SK-N-SH (cell line): ENCODE results near the gene SLC26A11. TPM values are rescaled to one million over a fixed set of nuclear protein-coding genes. Genes with fewer than 3 reads are reported as not detected.

Source experiments
- CTCF ChIA-PET: fragments of 300-600, 350-600 bp; formaldehyde crosslinking; extraction: SDS; loops from one replicate; lab custom pipeline; 2021; lab: Yijun Ruan, JAX
- POLR2A ChIA-PET: fragments of 350-600 bp; sonication (Branson Sonifier 250); formaldehyde crosslinking; extraction: SDS; loops from one replicate; lab custom pipeline; 2020; ENCODE audit warnings: antibody characterized with exemption, inconsistent platforms; lab: Yijun Ruan, JAX
- DNase-seq: peaks from one replicate; pipeline ENCODE4 v3.0.0; 2012
- H2AFZ ChIP-seq: fragments of 200-600 bp; sonication (generic); 2 replicates; pipeline ENCODE4 v1.8.1; 2016; ENCODE audit warnings: antibody characterized with exemption, mild to moderate bottlenecking, low read depth
- H3F3A ChIP-seq: fragments of 200-600 bp; sonication (generic); replicated peaks from 2 replicates; pipeline ENCODE3; 2016; ENCODE audit warnings: antibody characterized with exemption, mild to moderate bottlenecking; ENCODE audit not compliant: insufficient read depth
- H3K27ac ChIP-seq, 2 experiments: fragments of 200-500 bp in 1 of 2; fragments of 200-600 bp in 1 of 2; sonication (Bioruptor generic) in 1 of 2; sonication (generic), shearing (Covaris generic) in 1 of 2; 2 replicates each; pipeline versions ENCODE4 v1.5.1 to v1.6.1; 2014 to 2016; ENCODE audit warnings: low read depth in 2 of 2, inconsistent platforms in 1 of 2, low read length in 1 of 2, mild to moderate bottlenecking in 1 of 2, mixed read lengths in 1 of 2
- H3K27me3 ChIP-seq: fragments of 200-600 bp; sonication (generic), shearing (Covaris generic); 2 replicates; pipeline ENCODE4 v1.6.1; 2016; ENCODE audit warnings: mixed run types; ENCODE audit not compliant: insufficient read depth
- H3K36me3 ChIP-seq, 2 experiments: fragments of 200-500 bp in 1 of 2; fragments of 200-600 bp in 1 of 2; sonication (Bioruptor generic) in 1 of 2; sonication (generic) in 1 of 2; replicated peaks in 1 of 2; 2 replicates each; pipeline versions ENCODE3 to v1.5.1; 2014 to 2016; ENCODE audit warnings: low read length in 1 of 2, mild to moderate bottlenecking in 1 of 2; ENCODE audit not compliant: insufficient read depth in 2 of 2, control insufficient read depth in 1 of 2
- H3K4me1 ChIP-seq, 2 experiments: fragments of 200-500 bp in 1 of 2; fragments of 200-600 bp in 1 of 2; sonication (Bioruptor generic) in 1 of 2; sonication (generic), shearing (Covaris generic) in 1 of 2; 2 replicates each; pipeline versions ENCODE4 v1.5.1 to v1.6.1; 2014 to 2016; ENCODE audit warnings: low read depth in 1 of 2, low read length in 1 of 2, mixed run types in 1 of 2; ENCODE audit not compliant: insufficient read depth in 2 of 2, control insufficient read depth in 1 of 2
- H3K4me2 ChIP-seq: fragments of 200-600 bp; sonication (generic), shearing (Covaris generic); 2 replicates; pipeline ENCODE4 v1.6.1; 2017; ENCODE audit warnings: mixed run types
- H3K4me3 ChIP-seq, 2 experiments: fragments of 200-500 bp in 1 of 2; fragments of 200-600 bp in 1 of 2; sonication (Bioruptor generic) in 1 of 2; sonication (generic), shearing (Covaris generic) in 1 of 2; 2 replicates each; pipeline versions ENCODE4 v1.5.1 to v1.8.1; 2014 to 2016; ENCODE audit warnings: low read depth in 2 of 2, inconsistent platforms in 1 of 2, low read length in 1 of 2, mild to moderate bottlenecking in 1 of 2, mixed read lengths in 1 of 2, moderate library complexity in 1 of 2
- H3K79me2 ChIP-seq: fragments of 200-600 bp; sonication (generic); 2 replicates; pipeline ENCODE4 v1.8.1; 2017; ENCODE audit warnings: mild to moderate bottlenecking; ENCODE audit not compliant: insufficient read depth
- H3K9ac ChIP-seq: fragments of 200-600 bp; sonication (generic); 2 replicates; pipeline ENCODE4 v1.6.1; 2017; ENCODE audit warnings: mixed run types
- H3K9me2 ChIP-seq: fragments of 200-600 bp; sonication (generic); 2 replicates; pipeline ENCODE4 v1.6.1; 2017; ENCODE audit warnings: mixed run types
- H3K9me3 ChIP-seq: fragments of 200-600 bp; sonication (generic); 2 replicates; pipeline ENCODE4 v1.6.1; 2017; ENCODE audit warnings: mixed run types, mild to moderate bottlenecking, moderate library complexity
- H4K20me1 ChIP-seq: fragments of 200-600 bp; sonication (generic); 2 replicates; pipeline ENCODE4 v1.6.1; 2017; ENCODE audit warnings: mild to moderate bottlenecking, mixed run types; ENCODE audit not compliant: insufficient read depth
- CHD2 ChIP-seq: fragments of 150-350 bp; IDR thresholded peaks from 2 replicates; pipeline ENCODE4 v1.6.1; 2018; ENCODE audit warnings: low read length; ENCODE audit not compliant: partially characterized antibody
- ELF1 ChIP-seq: IDR thresholded peaks from 2 replicates; pipeline ENCODE4 v1.4.0; 2012
- FOXJ3 ChIP-seq: sonication (generic); formaldehyde crosslinking; IDR thresholded peaks from 2 replicates; pipeline ENCODE4 v1.5.1; 2020; ENCODE audit warnings: mild to moderate bottlenecking, missing genetic modification reagents
- MXI1 ChIP-seq: IDR thresholded peaks from 2 replicates; pipeline ENCODE4 v1.6.1; 2012; ENCODE audit warnings: mild to moderate bottlenecking, low read depth, low read length, improper control_type of control experiment
- NRF1 ChIP-seq: IDR thresholded peaks from 2 replicates; pipeline ENCODE4 v1.6.1; 2012; ENCODE audit warnings: low read depth, mild to moderate bottlenecking, low read length
- POLR2AphosphoS5 ChIP-seq: IDR thresholded peaks from 2 replicates; pipeline ENCODE4 v1.6.1; 2012; ENCODE audit warnings: low read depth, low read length
- RAD21 ChIP-seq: IDR thresholded peaks from 2 replicates; pipeline ENCODE4 v1.6.1; 2012; ENCODE audit warnings: mild to moderate bottlenecking, low read length
- RCOR1 ChIP-seq: fragments of 150-350 bp; IDR thresholded peaks from 2 replicates; pipeline ENCODE4 v1.6.1; 2017; ENCODE audit warnings: antibody characterized with exemption, low read length
- RFX5 ChIP-seq: IDR thresholded peaks from 2 replicates; pipeline ENCODE4 v1.6.1; 2012; ENCODE audit warnings: mild to moderate bottlenecking, improper control_type of control experiment, low read length
- RXRA ChIP-seq: IDR thresholded peaks from 2 replicates; pipeline ENCODE4 v1.4.0; 2012; ENCODE audit warnings: low read depth, mild to moderate bottlenecking, borderline replicate concordance
- SIN3A ChIP-seq: IDR thresholded peaks from 2 replicates; pipeline ENCODE4 v1.6.1; 2012; ENCODE audit warnings: low read depth, mild to moderate bottlenecking, low read length, moderate library complexity, borderline replicate concordance
- TCF12 ChIP-seq: IDR thresholded peaks from 2 replicates; pipeline ENCODE4 v1.4.0; 2012
- WGBS: methylation state at CpG from one replicate; pipeline ENCODE4 v1.1.6; 2017; ENCODE audit warnings: low lambda C conversion rate; 5-methylcytosine and 5-hydroxymethylcytosine counted together
- polyA plus RNA-seq, 3 experiments: library from polyadenylated mRNA; depleted of rRNA; stranded (reverse); fragments of >200 nt; gene quantifications; 2 replicates each; pipeline ENCODE4 v1.2.3, GENCODE V29; 2012
- TF ChIP-seq, protein P1 (sequence below): fragments of 200-600 bp; sonication (generic); IDR thresholded peaks from 2 replicates; pipeline ENCODE4 v1.6.1; 2017; ENCODE audit warnings: antibody characterized with exemption, mild to moderate bottlenecking, moderate library complexity
- TF ChIP-seq, protein P2 (sequence below): IDR thresholded peaks from 2 replicates; pipeline ENCODE4 v1.6.1; 2012; ENCODE audit warnings: mild to moderate bottlenecking, low read depth, low read length, moderate library complexity
- TF ChIP-seq, protein P3 (sequence below): IDR thresholded peaks from 2 replicates; pipeline ENCODE4 v1.4.0; 2012; ENCODE audit warnings: low read depth

Gene SLC26A11
- polyA plus RNA-seq, 1 of the 3 experiments (the other 2 are of a cell fraction), result 35.9 TPM

DNA sequence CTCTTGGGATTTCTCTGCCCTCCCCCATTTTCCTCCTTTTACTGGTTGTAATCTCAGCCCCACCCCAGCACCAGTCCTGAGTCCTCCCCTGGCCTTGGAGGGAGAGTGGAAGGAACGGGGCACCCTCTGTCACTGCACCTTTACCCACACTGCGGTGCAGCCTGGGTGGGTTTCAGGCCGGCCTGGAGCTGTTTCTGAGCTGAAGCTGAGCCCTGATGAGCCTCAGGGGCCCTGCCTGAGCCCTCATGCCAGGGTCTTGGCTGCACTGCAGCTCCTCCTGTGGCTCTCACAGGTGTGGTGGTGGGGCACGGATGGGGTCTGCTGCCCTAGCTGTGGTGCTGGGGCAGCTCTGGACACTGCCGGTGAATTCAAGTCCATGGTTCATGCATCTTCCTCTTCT is 74.9 kb downstream of the SLC26A11 start:
- Histone ChIP-seq H3K9me3 (no peaks in the 10 kb centered on the region), H3K27ac (no peak overlapping the region), H4K20me1 (no peaks in the 10 kb centered on the region), H3K4me3 (no peak overlapping the region), H3K4me1 (no peaks in the 10 kb centered on the region), H3K27me3 (no peaks in the 10 kb centered on the region), H3K9me2 (no peaks in the 10 kb centered on the region), H3K36me3 (peaks cover 68 to 79% of the 10 kb centered on the region in 2 experiments), H3K9ac (no peak overlapping the region), H3F3A (no peaks in the 10 kb centered on the region), H3K4me2 (no peak overlapping the region), H3K79me2 (peaks cover 9% of the 10 kb centered on the region; the same call in 1 of the 2 replicates), H2AFZ (no peak overlapping the region)
- DNase-seq, result no peak
- ChIA-PET POLR2A (no interaction called here), CTCF (interaction anchor here (1.0 kb wide), 1 partner anchor 16 kb away, joined by 3 read pairs; no protein-coding TSS in a partner anchor)
- 98% methylated on average over 5 of the region's 5 CpGs for WGBS
- TF ChIP-seq, protein P1, sequence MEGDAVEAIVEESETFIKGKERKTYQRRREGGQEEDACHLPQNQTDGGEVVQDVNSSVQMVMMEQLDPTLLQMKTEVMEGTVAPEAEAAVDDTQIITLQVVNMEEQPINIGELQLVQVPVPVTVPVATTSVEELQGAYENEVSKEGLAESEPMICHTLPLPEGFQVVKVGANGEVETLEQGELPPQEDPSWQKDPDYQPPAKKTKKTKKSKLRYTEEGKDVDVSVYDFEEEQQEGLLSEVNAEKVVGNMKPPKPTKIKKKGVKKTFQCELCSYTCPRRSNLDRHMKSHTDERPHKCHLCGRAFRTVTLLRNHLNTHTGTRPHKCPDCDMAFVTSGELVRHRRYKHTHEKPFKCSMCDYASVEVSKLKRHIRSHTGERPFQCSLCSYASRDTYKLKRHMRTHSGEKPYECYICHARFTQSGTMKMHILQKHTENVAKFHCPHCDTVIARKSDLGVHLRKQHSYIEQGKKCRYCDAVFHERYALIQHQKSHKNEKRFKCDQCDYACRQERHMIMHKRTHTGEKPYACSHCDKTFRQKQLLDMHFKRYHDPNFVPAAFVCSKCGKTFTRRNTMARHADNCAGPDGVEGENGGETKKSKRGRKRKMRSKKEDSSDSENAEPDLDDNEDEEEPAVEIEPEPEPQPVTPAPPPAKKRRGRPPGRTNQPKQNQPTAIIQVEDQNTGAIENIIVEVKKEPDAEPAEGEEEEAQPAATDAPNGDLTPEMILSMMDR, result no peak
- TF ChIP-seq SIN3A (no peak), RCOR1 (no peak), POLR2AphosphoS5 (no peak), RAD21 (no peak), RFX5 (no peak), CHD2 (no peak), NRF1 (no peak), FOXJ3 (CRISPR knock-in tag) (no peak), TCF12 (no peak), RXRA (no peak)
- TF ChIP-seq, protein P2, sequence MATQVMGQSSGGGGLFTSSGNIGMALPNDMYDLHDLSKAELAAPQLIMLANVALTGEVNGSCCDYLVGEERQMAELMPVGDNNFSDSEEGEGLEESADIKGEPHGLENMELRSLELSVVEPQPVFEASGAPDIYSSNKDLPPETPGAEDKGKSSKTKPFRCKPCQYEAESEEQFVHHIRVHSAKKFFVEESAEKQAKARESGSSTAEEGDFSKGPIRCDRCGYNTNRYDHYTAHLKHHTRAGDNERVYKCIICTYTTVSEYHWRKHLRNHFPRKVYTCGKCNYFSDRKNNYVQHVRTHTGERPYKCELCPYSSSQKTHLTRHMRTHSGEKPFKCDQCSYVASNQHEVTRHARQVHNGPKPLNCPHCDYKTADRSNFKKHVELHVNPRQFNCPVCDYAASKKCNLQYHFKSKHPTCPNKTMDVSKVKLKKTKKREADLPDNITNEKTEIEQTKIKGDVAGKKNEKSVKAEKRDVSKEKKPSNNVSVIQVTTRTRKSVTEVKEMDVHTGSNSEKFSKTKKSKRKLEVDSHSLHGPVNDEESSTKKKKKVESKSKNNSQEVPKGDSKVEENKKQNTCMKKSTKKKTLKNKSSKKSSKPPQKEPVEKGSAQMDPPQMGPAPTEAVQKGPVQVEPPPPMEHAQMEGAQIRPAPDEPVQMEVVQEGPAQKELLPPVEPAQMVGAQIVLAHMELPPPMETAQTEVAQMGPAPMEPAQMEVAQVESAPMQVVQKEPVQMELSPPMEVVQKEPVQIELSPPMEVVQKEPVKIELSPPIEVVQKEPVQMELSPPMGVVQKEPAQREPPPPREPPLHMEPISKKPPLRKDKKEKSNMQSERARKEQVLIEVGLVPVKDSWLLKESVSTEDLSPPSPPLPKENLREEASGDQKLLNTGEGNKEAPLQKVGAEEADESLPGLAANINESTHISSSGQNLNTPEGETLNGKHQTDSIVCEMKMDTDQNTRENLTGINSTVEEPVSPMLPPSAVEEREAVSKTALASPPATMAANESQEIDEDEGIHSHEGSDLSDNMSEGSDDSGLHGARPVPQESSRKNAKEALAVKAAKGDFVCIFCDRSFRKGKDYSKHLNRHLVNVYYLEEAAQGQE, result no peak
- TF ChIP-seq, protein P3, sequence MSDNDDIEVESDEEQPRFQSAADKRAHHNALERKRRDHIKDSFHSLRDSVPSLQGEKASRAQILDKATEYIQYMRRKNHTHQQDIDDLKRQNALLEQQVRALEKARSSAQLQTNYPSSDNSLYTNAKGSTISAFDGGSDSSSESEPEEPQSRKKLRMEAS, result no peak

DNA sequence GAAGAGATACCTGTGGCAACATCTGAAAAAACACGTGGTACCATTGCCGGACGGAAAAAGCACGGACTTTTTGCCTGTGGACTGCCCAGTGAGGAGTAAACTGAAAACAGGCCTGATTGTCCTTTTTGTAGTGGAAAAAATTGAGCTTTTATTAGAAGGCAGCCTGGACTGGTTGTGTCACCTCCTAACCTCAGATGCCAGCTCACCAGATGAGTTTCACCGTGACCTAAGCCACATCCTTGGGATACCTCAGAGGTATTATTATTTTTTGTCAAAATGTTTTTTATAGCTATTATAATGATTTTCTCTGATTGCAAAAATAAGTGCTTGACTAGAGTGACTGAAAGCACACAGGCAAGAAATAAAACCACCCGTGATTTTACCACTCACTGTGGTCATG is 75.3 kb downstream of the SLC26A11 start:
- peaks cover 68 to 79% of the 10 kb centered on the region in 2 experiments for H3K36me3 ChIP-seq
- CTCF ChIA-PET, result interaction anchor here (1.0 kb wide), 1 partner anchor 17 kb away, joined by 3 read pairs; no protein-coding TSS in a partner anchor

More for the DNA sequence above, 75.3 kb downstream of the SLC26A11 start:
- Histone ChIP-seq H3K9ac (no peak overlapping the region), H3F3A (no peaks in the 10 kb centered on the region), H3K27ac (no peak overlapping the region), H3K79me2 (peaks cover 9% of the 10 kb centered on the region; the same call in 1 of the 2 replicates), H3K4me3 (no peak overlapping the region), H3K9me2 (no peaks in the 10 kb centered on the region), H3K9me3 (no peaks in the 10 kb centered on the region), H2AFZ (no peak overlapping the region), H4K20me1 (no peaks in the 10 kb centered on the region), H3K4me2 (no peak overlapping the region), H3K27me3 (no peaks in the 10 kb centered on the region), H3K4me1 (no peaks in the 10 kb centered on the region)
- TF ChIP-seq ELF1 (no peak), RXRA (no peak), MXI1 (no peak)
- TF ChIP-seq, protein P3, result no peak
- 92% methylated on average over 6 of the region's 6 CpGs for WGBS
- DNase-seq, result no peak
- POLR2A ChIA-PET, result no interaction called here
